ENCODE data around the gene POLG2.

GRCh38 chr17:64499805-64500486 lies 3.1 kb upstream of the POLG2 start:
- no peak for TF ChIP-seq ATF6 (CRISPR knock-in tag; IDR thresholded peaks at IDR 0.05)
- TF ChIP-seq E2F5 (CRISPR knock-in tag; IDR thresholded peaks at IDR 0.05) = no peak
- no peak for TF ChIP-seq STAT6 (CRISPR knock-in tag; conservative IDR thresholded peaks at IDR 0.05; ENCODE audit: low read depth)
- TF ChIP-seq ESRRA (CRISPR knock-in tag; IDR thresholded peaks at IDR 0.05; ENCODE audit: borderline replicate concordance) = no peak
- no peak for TF ChIP-seq CTCF (IDR thresholded peaks at IDR 0.05)
- no peak for TF ChIP-seq NR1H2 (CRISPR knock-in tag; IDR thresholded peaks at IDR 0.05)
- TF ChIP-seq E2F1 (CRISPR knock-in tag; IDR thresholded peaks at IDR 0.05) = no peak
- no peak for TF ChIP-seq JUN (CRISPR knock-in tag; IDR thresholded peaks at IDR 0.05)
- TF ChIP-seq TP53 (CRISPR knock-in tag; IDR thresholded peaks at IDR 0.05) = no peak
- TF ChIP-seq ZNF138 (CRISPR knock-in tag; conservative IDR thresholded peaks at IDR 0.05) = no peak
